Mammary epithelial cell (primary cell): ENCODE results near the gene METTL5.
"Not testable (repeated sequence)": the region's sequence is repeated elsewhere in the genome, so short reads cannot be mapped to it uniquely, and the experiment has no call there.

Experiments used
- EZH2 ChIP-seq: IDR thresholded peaks from 2 replicates; pipeline ENCODE4 v1.6.1; 2012; ENCODE audit warnings: low read length, inconsistent platforms, borderline replicate concordance
- TF ChIP-seq, protein P1 (sequence below), 2 donors: IDR thresholded peaks in 1 of 2; conservative IDR thresholded peaks in 1 of 2; 2 replicates each; pipeline ENCODE4 v1.5.1; 2011 to 2012; ENCODE audit warnings: inconsistent platforms in 2 of 2, low read length in 2 of 2, mild to moderate bottlenecking in 2 of 2, control low read depth in 1 of 2, low read depth in 1 of 2; ENCODE audit not compliant: insufficient read depth in 1 of 2; ENCODE audit errors: extremely low read depth in 1 of 2

DNA sequence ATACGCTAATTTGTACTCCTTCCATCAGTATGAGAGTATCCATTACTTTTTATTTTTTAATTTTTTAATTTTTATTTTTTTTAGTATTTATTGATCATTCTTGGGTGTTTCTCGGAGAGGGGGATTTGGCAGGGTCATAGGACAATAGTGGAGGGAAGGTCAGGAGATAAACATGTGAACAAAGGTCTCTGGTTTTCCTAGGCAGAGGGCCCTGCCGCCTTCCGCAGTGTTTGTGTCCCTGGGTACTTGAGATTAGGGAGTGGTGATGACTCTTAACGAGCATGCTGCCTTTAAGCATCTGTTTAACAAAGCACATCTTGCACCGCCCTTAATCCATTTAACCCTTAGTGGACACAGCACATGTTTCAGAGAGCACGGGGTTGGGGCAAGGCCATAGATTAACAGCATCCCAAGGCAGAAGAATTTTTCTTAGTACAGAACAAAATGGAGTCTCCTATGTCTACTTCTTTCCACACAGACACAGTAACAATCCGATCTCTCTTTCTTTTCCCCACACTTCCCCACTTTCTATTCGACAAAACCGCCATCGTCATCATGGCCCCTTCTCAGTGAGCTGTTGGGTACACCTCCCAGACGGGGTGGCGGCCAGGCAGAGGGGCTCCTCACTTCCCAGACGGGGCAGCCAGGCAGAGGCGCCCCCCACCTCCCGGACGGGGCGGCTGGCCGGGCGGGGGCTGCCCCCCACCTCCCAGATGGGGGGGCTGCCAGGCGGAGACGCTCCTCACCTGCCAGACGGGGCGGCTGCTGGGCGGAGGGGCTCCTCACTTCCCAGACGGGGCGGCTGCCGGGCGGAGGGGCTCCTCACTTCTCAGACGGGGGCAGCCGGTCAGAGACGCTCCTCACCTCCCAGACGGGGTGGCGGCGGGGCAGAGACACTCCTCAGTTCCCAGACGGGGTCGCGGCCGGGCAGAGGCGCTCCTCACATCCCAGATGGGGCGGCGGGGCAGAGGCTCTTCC lies 30.9 kb upstream of the METTL5 start:
- TF ChIP-seq, protein P1, sequence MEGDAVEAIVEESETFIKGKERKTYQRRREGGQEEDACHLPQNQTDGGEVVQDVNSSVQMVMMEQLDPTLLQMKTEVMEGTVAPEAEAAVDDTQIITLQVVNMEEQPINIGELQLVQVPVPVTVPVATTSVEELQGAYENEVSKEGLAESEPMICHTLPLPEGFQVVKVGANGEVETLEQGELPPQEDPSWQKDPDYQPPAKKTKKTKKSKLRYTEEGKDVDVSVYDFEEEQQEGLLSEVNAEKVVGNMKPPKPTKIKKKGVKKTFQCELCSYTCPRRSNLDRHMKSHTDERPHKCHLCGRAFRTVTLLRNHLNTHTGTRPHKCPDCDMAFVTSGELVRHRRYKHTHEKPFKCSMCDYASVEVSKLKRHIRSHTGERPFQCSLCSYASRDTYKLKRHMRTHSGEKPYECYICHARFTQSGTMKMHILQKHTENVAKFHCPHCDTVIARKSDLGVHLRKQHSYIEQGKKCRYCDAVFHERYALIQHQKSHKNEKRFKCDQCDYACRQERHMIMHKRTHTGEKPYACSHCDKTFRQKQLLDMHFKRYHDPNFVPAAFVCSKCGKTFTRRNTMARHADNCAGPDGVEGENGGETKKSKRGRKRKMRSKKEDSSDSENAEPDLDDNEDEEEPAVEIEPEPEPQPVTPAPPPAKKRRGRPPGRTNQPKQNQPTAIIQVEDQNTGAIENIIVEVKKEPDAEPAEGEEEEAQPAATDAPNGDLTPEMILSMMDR (conservative IDR thresholded peaks at IDR 0.05 in 1 of 2, IDR thresholded peaks at IDR 0.05 in 1 of 2; ENCODE audit: extremely low read depth in 1 of 2, insufficient read depth in 1 of 2, low read depth in 1 of 2, low read length in 2 of 2): not testable (repeated sequence)
- TF ChIP-seq EZH2: not testable (repeated sequence)
